HUES48 (cell line): ENCODE measurements around the gene WDFY3.

ENCODE experiments used
- H3K27ac ChIP-seq: one replicate; pipeline ENCODE4 v1.7.0; 2013; ENCODE audit warnings: low read depth, low read length, inconsistent platforms
- H3K27me3 ChIP-seq: 2 replicates; pipeline ENCODE4 v1.6.1; 2013; ENCODE audit warnings: mild to moderate bottlenecking, low read length; ENCODE audit not compliant: control insufficient read depth, insufficient read depth
- H3K36me3 ChIP-seq: 2 replicates; pipeline ENCODE4 v1.6.1; 2013; ENCODE audit warnings: low read length; ENCODE audit not compliant: control insufficient read depth, insufficient read depth
- H3K4me1 ChIP-seq: 2 replicates; pipeline ENCODE4 v1.6.1; 2013; ENCODE audit warnings: mild to moderate bottlenecking, low read length; ENCODE audit not compliant: control insufficient read depth, insufficient read depth
- H3K4me3 ChIP-seq: 2 replicates; pipeline ENCODE4 v1.5.1; 2013; ENCODE audit warnings: mild to moderate bottlenecking, low read depth, low read length
- H3K9ac ChIP-seq: 2 replicates; pipeline ENCODE4 v1.6.1; 2013; ENCODE audit warnings: mild to moderate bottlenecking, low read depth, low read length, moderate library complexity
- H3K9me3 ChIP-seq: 2 replicates; pipeline ENCODE4 v1.6.1; 2013; ENCODE audit warnings: low read length; ENCODE audit not compliant: control insufficient read depth, insufficient read depth

The WDFY3 gene

GRCh38 chr4:84622959-84623358 is 343.5 kb downstream of the WDFY3 start:
- Histone ChIP-seq H3K27me3 (no peaks in the 10 kb centered on the region), H3K9me3 (no peaks in the 10 kb centered on the region), H3K4me3 (no peak overlapping the region), H3K27ac (no peak overlapping the region), H3K4me1 (no peaks in the 10 kb centered on the region), H3K36me3 (peaks cover 12% of the 10 kb centered on the region), H3K9ac (no peak overlapping the region)
